A673 (cell line): Measurements from ENCODE around the gene RASA2.

Experiments used
- CTCF ChIP-seq: fragments of 300-800, 200-600 bp; sonication (generic); conservative IDR thresholded peaks from 2 replicates; pipeline ENCODE4 v1.5.1; 2017; ENCODE audit warnings: low read depth, mild to moderate bottlenecking, antibody characterized with exemption, low read length, moderate library complexity, mixed read lengths
- EZH2 ChIP-seq: fragments of 200-600 bp; sonication (generic); IDR thresholded peaks from 2 replicates; pipeline ENCODE4 v1.6.1; 2017; ENCODE audit warnings: borderline replicate concordance, low read depth, mild to moderate bottlenecking, mixed read lengths, antibody characterized with exemption, low read length; ENCODE audit not compliant: poor library complexity, severe bottlenecking

GRCh38 chr3:141653847-141654246 is 167.0 kb downstream of the RASA2 start:
- TF ChIP-seq CTCF: no peak
- no peak for TF ChIP-seq EZH2
